SK-N-SH treated with all-trans-retinoic acid at 6 μM for 48 hours (cell line): ENCODE results near the gene CPXM2.

Experiments used
- ATAC-seq: fragments of 200-7000 bp; cut with Tn5 transposase; 3 replicates; pipeline ENCODE4 v1.9.1; 2020; ENCODE audit warnings: mild to moderate bottlenecking, moderate library complexity
- ARNTL ChIP-seq: fragments of 450-650 bp; formaldehyde crosslinking; IDR thresholded peaks from 2 replicates; pipeline ENCODE4 v1.5.0; 2020; ENCODE audit warnings: low read depth, mild to moderate bottlenecking, moderate library complexity, borderline replicate concordance
- CREB5 ChIP-seq: fragments of 250-450 bp; sonication (Bioruptor Pico); IDR thresholded peaks from 2 replicates; pipeline ENCODE4 v1.5.1; 2020; ENCODE audit warnings: low read depth, mild to moderate bottlenecking, moderate library complexity
- CSDC2 ChIP-seq: fragments of 250-450 bp; sonication (Bioruptor Pico); IDR thresholded peaks from 2 replicates; pipeline ENCODE4 v1.5.0; 2020; ENCODE audit warnings: mild to moderate bottlenecking, moderate library complexity
- CSRNP3 ChIP-seq: fragments of 250-450 bp; sonication (Bioruptor Pico); IDR thresholded peaks from 2 replicates; pipeline ENCODE4 v1.5.1; 2021; ENCODE audit warnings: mild to moderate bottlenecking, moderate library complexity
- ESRRG ChIP-seq: fragments of 250-450 bp; sonication (Bioruptor Pico); IDR thresholded peaks from 2 replicates; pipeline ENCODE4 v1.6.1; 2021; ENCODE audit warnings: mild to moderate bottlenecking
- ISL1 ChIP-seq: fragments of 250-450 bp; sonication (Bioruptor Pico); IDR thresholded peaks from 2 replicates; pipeline ENCODE4 v2.1.2; 2022; ENCODE audit warnings: mild to moderate bottlenecking, moderate library complexity
- OSR1 ChIP-seq: fragments of 250-450 bp; sonication (Bioruptor Pico); IDR thresholded peaks from 2 replicates; pipeline ENCODE4 v1.8.0; 2022; ENCODE audit warnings: moderate library complexity, mild to moderate bottlenecking, inconsistent platforms
- PATZ1 ChIP-seq: fragments of 250-450 bp; sonication (Bioruptor Pico); IDR thresholded peaks from 2 replicates; pipeline ENCODE4 v1.8.0; 2020; ENCODE audit warnings: mild to moderate bottlenecking, moderate library complexity, borderline replicate concordance
- PPARA ChIP-seq: fragments of 250-450 bp; sonication (Bioruptor Pico); IDR thresholded peaks from 2 replicates; pipeline ENCODE4 v1.5.0; 2020; ENCODE audit warnings: mild to moderate bottlenecking, borderline replicate concordance
- RARB ChIP-seq: fragments of 250-450 bp; sonication (Bioruptor Pico); IDR thresholded peaks from 2 replicates; pipeline ENCODE4 v1.8.0; 2021; ENCODE audit warnings: mild to moderate bottlenecking, moderate library complexity
- SNAI2 ChIP-seq: fragments of 250-450 bp; sonication (Bioruptor Pico); IDR thresholded peaks from 2 replicates; pipeline ENCODE4 v1.5.0; 2020; ENCODE audit warnings: mild to moderate bottlenecking, moderate library complexity
- TCF4 ChIP-seq: fragments of 250-450 bp; sonication (Bioruptor Pico); IDR thresholded peaks from 2 replicates; pipeline ENCODE4 v1.8.0; 2021; ENCODE audit warnings: mild to moderate bottlenecking, moderate library complexity, borderline replicate concordance
- TOX ChIP-seq: fragments of 250-450 bp; sonication (Bioruptor Pico); IDR thresholded peaks from 2 replicates; pipeline ENCODE4 v1.8.0; 2021; ENCODE audit warnings: mild to moderate bottlenecking, moderate library complexity, borderline replicate concordance
- TSHZ2 ChIP-seq: fragments of 250-450 bp; sonication (Bioruptor Pico); IDR thresholded peaks from 2 replicates; pipeline ENCODE4 v1.5.0; 2020; ENCODE audit warnings: mild to moderate bottlenecking, moderate library complexity
- ZC3H10 ChIP-seq: fragments of 250-450 bp; sonication (Bioruptor Pico); IDR thresholded peaks from 2 replicates; pipeline ENCODE4 v1.5.1; 2021; ENCODE audit warnings: mild to moderate bottlenecking, moderate library complexity
- ZFP3 ChIP-seq: fragments of 250-450 bp; sonication (Bioruptor Pico); IDR thresholded peaks from 2 replicates; pipeline ENCODE4 v1.5.0; 2020; ENCODE audit warnings: mild to moderate bottlenecking, moderate library complexity
- ZNF565 ChIP-seq: fragments of 450-650 bp; formaldehyde crosslinking; conservative IDR thresholded peaks from 2 replicates; pipeline ENCODE4 v1.5.0; 2020; ENCODE audit warnings: low read depth, mild to moderate bottlenecking, moderate library complexity
- ZNF70 ChIP-seq: fragments of 450-650 bp; formaldehyde crosslinking; IDR thresholded peaks from 2 replicates; pipeline ENCODE4 v1.5.0; 2020; ENCODE audit warnings: mild to moderate bottlenecking, moderate library complexity
- TF ChIP-seq, protein P1 (sequence below): fragments of 250-450 bp; sonication (Bioruptor Pico); IDR thresholded peaks from 2 replicates; pipeline ENCODE4 v1.8.0; 2021; ENCODE audit warnings: low read depth, mild to moderate bottlenecking, moderate library complexity, borderline replicate concordance

The CPXM2 gene

DNA sequence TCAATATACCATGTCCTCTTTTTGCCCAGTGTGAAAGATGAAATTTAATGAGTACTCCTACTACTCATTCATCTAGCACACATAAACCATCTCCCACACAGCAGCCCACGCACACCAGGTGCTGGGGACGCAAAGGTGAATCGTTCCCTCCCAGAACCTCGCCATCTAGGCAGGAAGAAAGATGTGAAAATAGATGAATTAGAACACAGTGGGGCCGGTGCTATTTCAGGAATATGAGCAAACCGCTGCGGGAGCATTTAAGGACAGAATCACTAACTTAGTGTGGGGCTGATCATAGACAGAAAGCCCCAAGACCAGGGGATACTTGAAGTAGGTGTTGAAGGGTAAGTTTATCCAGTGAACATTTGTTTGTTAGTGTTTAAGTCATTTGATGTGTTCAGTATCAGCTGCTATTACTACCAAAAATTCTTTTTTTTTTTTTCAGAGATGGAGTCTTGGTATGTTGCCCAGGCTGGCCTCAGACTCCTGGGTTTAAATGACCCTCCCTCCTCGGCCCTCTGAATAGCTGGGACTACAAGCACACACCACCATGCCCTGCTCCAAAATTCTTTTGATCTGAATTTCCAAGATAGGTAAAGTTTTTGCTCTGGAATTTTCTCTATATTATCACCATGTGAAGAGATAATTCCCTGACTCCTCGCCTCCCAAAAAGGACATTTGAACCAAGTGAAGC lies 48.8 kb downstream of the CPXM2 start:
- TF ChIP-seq ZNF565 (CRISPR knock-in tag) (no peak), ZFP3 (CRISPR knock-in tag) (no peak), CSDC2 (CRISPR knock-in tag) (no peak), OSR1 (CRISPR knock-in tag) (no peak), CREB5 (no peak), ESRRG (CRISPR knock-in tag) (no peak), TCF4 (CRISPR knock-in tag) (no peak), ARNTL (CRISPR knock-in tag) (no peak), TOX (CRISPR knock-in tag) (no peak)
- TF ChIP-seq, protein P1, sequence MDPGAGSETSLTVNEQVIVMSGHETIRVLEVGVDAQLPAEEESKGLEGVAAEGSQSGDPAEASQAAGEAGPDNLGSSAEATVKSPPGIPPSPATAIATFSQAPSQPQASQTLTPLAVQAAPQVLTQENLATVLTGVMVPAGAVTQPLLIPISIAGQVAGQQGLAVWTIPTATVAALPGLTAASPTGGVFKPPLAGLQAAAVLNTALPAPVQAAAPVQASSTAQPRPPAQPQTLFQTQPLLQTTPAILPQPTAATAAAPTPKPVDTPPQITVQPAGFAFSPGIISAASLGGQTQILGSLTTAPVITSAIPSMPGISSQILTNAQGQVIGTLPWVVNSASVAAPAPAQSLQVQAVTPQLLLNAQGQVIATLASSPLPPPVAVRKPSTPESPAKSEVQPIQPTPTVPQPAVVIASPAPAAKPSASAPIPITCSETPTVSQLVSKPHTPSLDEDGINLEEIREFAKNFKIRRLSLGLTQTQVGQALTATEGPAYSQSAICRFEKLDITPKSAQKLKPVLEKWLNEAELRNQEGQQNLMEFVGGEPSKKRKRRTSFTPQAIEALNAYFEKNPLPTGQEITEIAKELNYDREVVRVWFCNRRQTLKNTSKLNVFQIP (CRISPR knock-in tag): no peak
- ATAC-seq: no peak

DNA sequence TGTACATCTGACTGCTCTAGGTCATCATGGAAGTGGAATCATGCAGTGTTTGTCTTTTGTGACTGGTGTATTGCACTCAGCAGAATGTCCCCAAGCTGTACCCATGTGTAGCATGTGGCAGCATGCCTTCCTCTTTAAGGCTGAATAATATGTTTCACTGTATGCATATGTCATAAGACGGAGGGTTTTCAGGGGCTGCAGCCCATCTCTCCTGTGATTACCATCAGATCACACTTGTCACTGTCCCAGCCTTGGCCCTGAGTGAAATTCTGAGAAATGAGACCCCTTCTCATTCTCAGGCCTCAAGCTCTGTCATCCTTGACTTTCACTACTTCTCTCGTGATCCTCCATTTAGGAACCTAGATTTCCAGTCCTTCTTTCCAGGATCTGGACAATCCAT lies 50.0 kb downstream of the CPXM2 start:
- TF ChIP-seq TCF4 (CRISPR knock-in tag) (no peak), SNAI2 (CRISPR knock-in tag) (no peak), PATZ1 (no peak), ZNF70 (no peak), ESRRG (CRISPR knock-in tag) (no peak), CSRNP3 (CRISPR knock-in tag) (no peak), ISL1 (no peak), ARNTL (CRISPR knock-in tag) (no peak), TSHZ2 (CRISPR knock-in tag) (no peak), RARB (CRISPR knock-in tag) (no peak), PPARA (CRISPR knock-in tag) (no peak)
- TF ChIP-seq, protein P1 (CRISPR knock-in tag): no peak
- no peak for ATAC-seq

- no peak for TF ChIP-seq RARB (CRISPR knock-in tag)
- TF ChIP-seq ISL1: no peak
- TF ChIP-seq SNAI2 (CRISPR knock-in tag): no peak
- no peak for TF ChIP-seq ZC3H10 (CRISPR knock-in tag)
- no peak for ATAC-seq
Measured at GRCh38 chr10:123841115-123841514, 50.5 kb downstream of the CPXM2 start.
